Activated T-cell treated with anti-CD3 and anti-CD28 coated beads for 48 hours (primary cell): ENCODE results near the gene RAB44.

Experiments
- DNase-seq: peaks from one replicate; pipeline ENCODE4 v3.0.0-alpha.2; 2020; ENCODE audit warnings: low read depth

RAB44 gene

GRCh38 chr6:36753671-36754405 is 56.2 kb downstream of the RAB44 start:
- DNase-seq: no peak

GRCh38 chr6:36754582-36755434 is 57.2 kb downstream of the RAB44 start:
- DNase-seq: no peak

GRCh38 chr6:36755435-36756348 is 58.1 kb downstream of the RAB44 start:
- DNase-seq: peak; percentile 65

- DNase-seq: no peak
These were observed 59.2 kb downstream of the RAB44 start for GRCh38 chr6:36756786-36757185.

- no peak for DNase-seq
These were observed 59.6 kb downstream of the RAB44 start for GRCh38 chr6:36757206-36757605.

GRCh38 chr6:36757943-36758508 is 60.4 kb downstream of the RAB44 start:
- no peak for DNase-seq

GRCh38 chr6:36758516-36759147 is 61.0 kb downstream of the RAB44 start:
- no peak for DNase-seq

GRCh38 chr6:36759148-36759759 is 61.6 kb downstream of the RAB44 start:
- peak; percentile 78 for DNase-seq

- DNase-seq: no peak
These were observed 63.2 kb downstream of the RAB44 start for GRCh38 chr6:36760685-36761435.

GRCh38 chr6:36762123-36762522 is 64.5 kb downstream of the RAB44 start:
- DNase-seq: no peak

- DNase-seq: no peak
These were observed 67.6 kb downstream of the RAB44 start for GRCh38 chr6:36765190-36765589.

GRCh38 chr6:36765594-36766398 is 68.2 kb downstream of the RAB44 start:
- peak; percentile 76 for DNase-seq

- no peak for DNase-seq
These were observed 68.8 kb downstream of the RAB44 start for GRCh38 chr6:36766399-36766945.

GRCh38 chr6:36769183-36769675 is 71.6 kb downstream of the RAB44 start:
- no peak for DNase-seq

- no peak for DNase-seq
These were observed 72.3 kb downstream of the RAB44 start for GRCh38 chr6:36769676-36770499.

GRCh38 chr6:36771145-36771544 is 73.5 kb downstream of the RAB44 start:
- no peak for DNase-seq

GRCh38 chr6:36772397-36772796 is 74.8 kb downstream of the RAB44 start:
- DNase-seq: no peak

GRCh38 chr6:36774331-36774730 is 76.7 kb downstream of the RAB44 start:
- DNase-seq: no peak
